ENCODE results near the gene ADPRHL1. TPM values are rescaled to one million over a fixed set of nuclear protein-coding genes. Genes with fewer than 3 reads are reported as not detected.
A peak's percentile ranks its signal among the peaks of the same experiment; 100 is the strongest.

Gene ADPRHL1
- polyA plus RNA-seq, 1 donor (not counting 4 experiments of a cell fraction or from before 2014, with no cell fraction given) = 1.2 TPM

GRCh38 chr13:113449693-113450347 lies 3.5 kb downstream of the ADPRHL1 start:
- FAIRE-seq = no peak
- Histone ChIP-seq H3K9me1 (ENCODE audit: control insufficient read depth, extremely low read depth, insufficient read depth, low read length) (no peaks in the 10 kb centered on the region), H3K27me3 (ENCODE audit: control insufficient read depth, extremely low read depth, insufficient read depth, low read length) (no peaks in the 10 kb centered on the region), H4K20me1 (ENCODE audit: control insufficient read depth, extremely low read depth, insufficient read depth, low read length) (no peaks in the 10 kb centered on the region), H3K79me2 (ENCODE audit: control insufficient read depth, insufficient read depth, low read length) (no peaks in the 10 kb centered on the region), H3K9ac (ENCODE audit: control insufficient read depth, extremely low read depth, insufficient read depth, low read length) (peak overlapping the region; percentile 83), H3K4me3 (ENCODE audit: control insufficient read depth in 2 of 3, extremely low read depth in 1 of 3, insufficient read depth in 2 of 3, low read depth in 1 of 3, low read length in 3 of 3) (peak overlapping the region; percentile 45 to 84 (median 65)), H3K9me3 (ENCODE audit: control insufficient read depth, low read depth, low read length) (no peaks in the 10 kb centered on the region), H2AFZ (ENCODE audit: control insufficient read depth, low read length) (peak overlapping the region; percentile 97), H3K4me2 (ENCODE audit: control insufficient read depth, extremely low read depth, insufficient read depth, low read depth, low read length) (peak overlapping the region; percentile 100), H3K36me3 (ENCODE audit: control insufficient read depth in 2 of 2, extremely low read depth in 1 of 2, insufficient read depth in 2 of 2, low read length in 2 of 2) (peaks cover 4 to 9% of the 10 kb centered on the region in 2 experiments), H3K27ac (ENCODE audit: control insufficient read depth, insufficient read depth, low read length) (peak overlapping the region; percentile 77), H3K4me1 (ENCODE audit: control insufficient read depth, extremely low read depth, insufficient read depth, low read length) (peaks cover 11% of the 10 kb centered on the region)
- no peak for TF ChIP-seq EZH2 (IDR thresholded peaks at IDR 0.05; ENCODE audit: low read length)
- TF ChIP-seq CTCF (optimal IDR thresholded peaks at IDR 0.05 in 1 of 3, IDR thresholded peaks at IDR 0.05 in 1 of 3, conservative IDR thresholded peaks at IDR 0.05 in 1 of 3; ENCODE audit: extremely low read depth in 1 of 3, insufficient read depth in 2 of 3, low read length in 3 of 3) = no peak
- dilution Hi-C loops (cut with MboI; ENCODE audit: extremely low pct_ligation_motif_present, low sequenced_read_pairs) = no loop called here
- DNase-seq (ENCODE audit: low read depth, low spot score) = no peak

GRCh38 chr13:113448885-113449692 lies 4.2 kb downstream of the ADPRHL1 start:
- peak overlapping the region; percentile 100 for H3K4me2 ChIP-seq (ENCODE audit: control insufficient read depth, extremely low read depth, insufficient read depth, low read depth, low read length)
- TF ChIP-seq CTCF (optimal IDR thresholded peaks at IDR 0.05 in 1 of 3, IDR thresholded peaks at IDR 0.05 in 1 of 3, conservative IDR thresholded peaks at IDR 0.05 in 1 of 3; ENCODE audit: extremely low read depth in 1 of 3, insufficient read depth in 2 of 3, low read length in 3 of 3) = no peak
- no peak for TF ChIP-seq EZH2 (IDR thresholded peaks at IDR 0.05; ENCODE audit: low read length)
- peak overlapping the region; percentile 45 to 84 (median 65) for H3K4me3 ChIP-seq (ENCODE audit: control insufficient read depth in 2 of 3, extremely low read depth in 1 of 3, insufficient read depth in 2 of 3, low read depth in 1 of 3, low read length in 3 of 3)
- dilution Hi-C loops (cut with MboI; ENCODE audit: extremely low pct_ligation_motif_present, low sequenced_read_pairs) = no loop called here
- H3K4me1 ChIP-seq (ENCODE audit: control insufficient read depth, extremely low read depth, insufficient read depth, low read length) = peaks cover 11% of the 10 kb centered on the region
- H3K9ac ChIP-seq (ENCODE audit: control insufficient read depth, extremely low read depth, insufficient read depth, low read length) = peak overlapping the region; percentile 83
- peak overlapping the region; percentile 77 for H3K27ac ChIP-seq (ENCODE audit: control insufficient read depth, insufficient read depth, low read length)
- H3K9me1 ChIP-seq (ENCODE audit: control insufficient read depth, extremely low read depth, insufficient read depth, low read length) = no peaks in the 10 kb centered on the region
- H3K9me3 ChIP-seq (ENCODE audit: control insufficient read depth, low read depth, low read length) = no peaks in the 10 kb centered on the region
- H3K36me3 ChIP-seq (ENCODE audit: control insufficient read depth in 2 of 2, extremely low read depth in 1 of 2, insufficient read depth in 2 of 2, low read length in 2 of 2) = peaks cover 4 to 9% of the 10 kb centered on the region in 2 experiments
- H4K20me1 ChIP-seq (ENCODE audit: control insufficient read depth, extremely low read depth, insufficient read depth, low read length) = no peaks in the 10 kb centered on the region
- peak overlapping the region; percentile 97 for H2AFZ ChIP-seq (ENCODE audit: control insufficient read depth, low read length)
- FAIRE-seq (peak; percentile 97), DNase-seq (ENCODE audit: low read depth, low spot score) (peak; percentile 89)
- H3K27me3 ChIP-seq (ENCODE audit: control insufficient read depth, extremely low read depth, insufficient read depth, low read length) = no peaks in the 10 kb centered on the region
- no peaks in the 10 kb centered on the region for H3K79me2 ChIP-seq (ENCODE audit: control insufficient read depth, insufficient read depth, low read length)

Measured in keratinocyte (primary cell).